GM13977 (cell line): ENCODE data around the gene ZNF784.

Source experiments
- DNase-seq: peaks from one replicate; pipeline ENCODE4 v3.0.0; 2012; ENCODE audit warnings: low spot score
- in situ Hi-C: fragments of 300-500 bp; cut with MboI; formaldehyde crosslinking; loops from one replicate; pipeline ENCODE4 v1.12.0; 2022; ENCODE audit warnings: low sequenced_read_pairs, low pct_unique_long_range_greater_than_20kb, mixed read lengths, inconsistent platforms; ENCODE audit not compliant: unreplicated experiment
- TF ChIP-seq, protein P1 (sequence below): IDR thresholded peaks from 2 replicates; pipeline ENCODE4 v1.5.1; 2012; ENCODE audit warnings: mild to moderate bottlenecking, control low read depth; ENCODE audit not compliant: insufficient read depth; ENCODE audit errors: extremely low read depth, missing control alignments

ZNF784 gene

DNA sequence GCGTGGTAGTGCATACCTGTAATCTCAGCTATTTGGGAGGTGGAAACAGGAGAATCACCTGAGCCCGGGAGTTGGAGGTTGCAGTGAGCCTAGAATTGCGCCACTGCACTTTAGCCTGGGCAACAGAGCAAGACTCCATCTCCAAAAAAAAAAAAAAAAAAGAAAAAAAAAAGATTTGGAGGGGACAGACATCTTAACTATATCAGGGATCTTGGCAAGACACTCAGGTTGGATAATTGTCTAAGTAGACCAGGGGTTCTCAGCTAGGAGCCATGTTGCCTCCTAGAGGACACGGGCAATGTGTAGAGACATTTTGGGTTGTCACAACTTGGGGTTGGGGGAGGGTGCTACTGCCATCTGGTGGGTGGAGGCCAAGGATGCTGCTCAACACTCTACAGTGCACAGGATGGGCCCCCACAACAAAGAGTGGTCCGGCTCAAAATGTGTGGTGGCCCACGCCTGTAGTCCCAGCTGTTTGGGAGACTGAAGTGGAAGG lies 14.5 kb upstream of the ZNF784 start:
- TF ChIP-seq, protein P1, sequence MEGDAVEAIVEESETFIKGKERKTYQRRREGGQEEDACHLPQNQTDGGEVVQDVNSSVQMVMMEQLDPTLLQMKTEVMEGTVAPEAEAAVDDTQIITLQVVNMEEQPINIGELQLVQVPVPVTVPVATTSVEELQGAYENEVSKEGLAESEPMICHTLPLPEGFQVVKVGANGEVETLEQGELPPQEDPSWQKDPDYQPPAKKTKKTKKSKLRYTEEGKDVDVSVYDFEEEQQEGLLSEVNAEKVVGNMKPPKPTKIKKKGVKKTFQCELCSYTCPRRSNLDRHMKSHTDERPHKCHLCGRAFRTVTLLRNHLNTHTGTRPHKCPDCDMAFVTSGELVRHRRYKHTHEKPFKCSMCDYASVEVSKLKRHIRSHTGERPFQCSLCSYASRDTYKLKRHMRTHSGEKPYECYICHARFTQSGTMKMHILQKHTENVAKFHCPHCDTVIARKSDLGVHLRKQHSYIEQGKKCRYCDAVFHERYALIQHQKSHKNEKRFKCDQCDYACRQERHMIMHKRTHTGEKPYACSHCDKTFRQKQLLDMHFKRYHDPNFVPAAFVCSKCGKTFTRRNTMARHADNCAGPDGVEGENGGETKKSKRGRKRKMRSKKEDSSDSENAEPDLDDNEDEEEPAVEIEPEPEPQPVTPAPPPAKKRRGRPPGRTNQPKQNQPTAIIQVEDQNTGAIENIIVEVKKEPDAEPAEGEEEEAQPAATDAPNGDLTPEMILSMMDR, result peak; percentile 60

DNA sequence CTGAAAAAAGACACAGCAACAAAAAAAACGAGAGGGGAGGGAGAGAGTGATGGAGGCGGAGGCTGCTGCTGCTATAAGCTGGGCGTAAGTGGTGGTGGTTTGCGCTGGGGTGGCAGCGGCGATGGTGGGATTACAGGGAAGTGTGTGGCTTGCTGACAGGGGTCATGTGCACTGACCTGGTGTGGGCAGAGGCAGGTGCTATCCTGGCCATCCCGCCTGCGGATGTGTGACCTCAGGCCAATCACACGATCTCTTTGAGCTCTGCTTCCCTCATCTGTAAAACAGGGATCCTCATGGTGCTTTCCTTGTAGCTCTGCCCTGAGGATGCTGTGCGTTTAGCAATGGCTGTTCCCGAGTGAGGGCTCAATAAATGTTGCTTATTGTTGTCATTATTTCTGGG lies 13.2 kb upstream of the ZNF784 start:
- in situ Hi-C loops, result no loop called here
- DNase-seq, result no peak
- TF ChIP-seq, protein P1, result no peak

More for the DNA sequence above, 14.5 kb upstream of the ZNF784 start:
- DNase-seq, result no peak
- in situ Hi-C loops, result no loop called here

DNA sequence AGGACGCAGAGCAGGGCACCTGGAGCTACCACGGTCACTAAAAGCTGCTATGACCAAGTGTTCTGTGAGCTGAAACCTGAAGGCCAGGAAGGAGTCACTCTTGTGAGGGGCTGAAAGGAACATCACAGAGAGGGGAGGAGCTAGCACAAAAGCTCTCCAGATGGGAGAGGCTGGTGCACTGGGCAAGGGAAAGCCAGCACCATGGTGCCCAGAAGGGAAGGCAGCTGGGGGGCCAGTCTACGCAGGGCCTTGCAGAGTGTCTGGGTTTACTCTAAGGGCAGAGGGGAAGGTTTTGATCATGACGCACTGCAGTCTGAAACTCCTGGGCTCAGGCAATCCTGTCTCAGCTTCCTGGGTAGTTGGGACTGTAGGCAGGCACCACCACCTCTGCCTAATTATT lies 12.4 kb upstream of the ZNF784 start:
- in situ Hi-C loops, result no loop called here
- no peak for DNase-seq
- TF ChIP-seq, protein P1, result no peak

DNA sequence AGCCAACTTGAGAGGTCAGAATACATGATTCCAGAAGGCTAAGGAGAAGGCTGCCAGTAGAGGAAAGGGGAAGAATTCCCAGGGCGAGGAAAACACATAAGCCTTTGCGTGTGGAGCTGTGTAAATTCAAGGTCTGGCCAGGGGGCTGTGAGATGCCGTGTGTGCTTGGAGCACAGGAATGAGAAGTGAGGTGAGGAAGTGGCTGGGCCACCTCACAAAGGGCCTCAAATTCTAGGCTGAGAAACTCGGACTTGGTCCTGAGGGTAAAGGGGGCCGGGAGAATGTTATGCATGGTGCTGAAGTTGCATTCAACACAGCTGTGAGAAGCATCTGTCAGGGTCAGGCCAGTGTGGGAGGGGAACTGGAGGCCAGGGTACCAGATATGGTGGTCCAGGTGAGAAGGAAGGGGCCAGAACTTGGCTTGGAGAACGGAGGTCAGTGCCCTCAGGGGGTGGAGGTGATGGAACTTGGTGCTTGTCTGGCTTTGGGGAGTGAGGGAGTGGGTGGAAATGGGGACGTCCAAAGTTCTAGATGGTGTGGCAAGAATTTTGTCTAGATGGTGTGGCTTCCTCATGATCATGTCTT lies 11.6 kb upstream of the ZNF784 start:
- TF ChIP-seq, protein P1, result no peak
- no peak for DNase-seq
- in situ Hi-C loops, result no loop called here

DNA sequence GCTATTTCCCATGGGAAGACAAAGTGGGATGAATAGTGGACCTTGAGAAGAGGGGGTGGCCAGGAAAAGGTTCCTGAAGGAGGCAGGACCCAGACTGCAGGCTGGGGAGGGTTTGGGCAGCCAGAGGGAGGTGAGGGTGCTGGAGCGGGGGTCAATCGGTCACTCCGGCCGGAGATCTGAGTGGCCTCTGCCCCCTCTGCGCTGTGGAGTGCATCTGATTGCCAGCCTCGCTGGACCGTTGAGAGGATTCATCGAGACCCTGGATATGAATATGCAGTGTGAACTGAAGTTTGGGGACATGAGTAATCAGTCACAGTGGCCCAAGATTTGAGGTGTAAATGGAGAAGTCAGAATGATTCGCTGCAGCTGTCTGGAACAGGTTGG lies 11.0 kb upstream of the ZNF784 start:
- in situ Hi-C loops, result no loop called here
- no peak for DNase-seq
- TF ChIP-seq, protein P1, result no peak

DNA sequence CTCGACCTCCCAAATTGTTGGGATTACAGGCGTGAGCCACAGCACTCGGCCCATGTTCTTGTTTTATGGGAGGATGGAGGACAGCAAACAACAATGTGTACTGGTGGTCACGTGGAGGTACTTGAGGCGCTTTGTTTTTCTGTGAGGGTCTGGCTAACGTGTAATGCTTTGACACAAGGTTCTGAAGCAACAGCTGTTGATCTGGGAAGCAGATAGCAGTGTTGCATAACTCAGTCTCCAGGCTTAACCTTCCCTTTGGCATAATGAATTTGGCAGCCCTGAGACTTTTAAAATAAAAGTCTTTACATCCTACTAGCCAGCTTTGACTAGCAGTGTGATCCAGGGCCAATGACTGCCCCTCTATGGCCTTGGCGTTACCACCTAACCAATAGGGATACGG lies 9.5 kb upstream of the ZNF784 start:
- no peak for DNase-seq
- TF ChIP-seq, protein P1, result no peak
- in situ Hi-C loops, result no loop called here

DNA sequence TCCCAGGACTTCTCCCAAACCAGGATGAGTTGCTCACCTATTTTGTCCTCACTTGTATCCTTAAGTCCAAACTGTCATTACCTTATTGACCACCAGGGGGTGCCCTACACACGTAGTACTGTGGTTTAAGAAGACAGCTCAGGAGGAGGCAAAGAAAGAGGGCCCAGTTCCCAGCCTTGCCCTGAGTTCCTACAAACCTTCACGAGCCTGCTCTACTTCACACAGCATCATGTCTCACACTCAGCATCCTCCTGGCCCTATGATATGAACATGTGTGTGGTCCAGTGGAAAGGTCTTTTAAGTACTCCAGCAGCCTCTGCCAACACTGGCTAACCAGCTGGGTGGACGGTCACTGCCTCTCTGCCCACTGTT lies 8.1 kb upstream of the ZNF784 start:
- in situ Hi-C loops, result no loop called here
- TF ChIP-seq, protein P1, result peak; percentile 82

More for the DNA sequence above, 8.1 kb upstream of the ZNF784 start:
- DNase-seq, result no peak
